HG03066 (cell line): ENCODE results near the gene PXN.
A peak's percentile ranks its signal among the peaks of the same experiment; 100 is the strongest.

Experiments used
- ATAC-seq: cut with Tn5 transposase; IDR thresholded peaks from one replicate; pipeline ENCODE4 v1.9.1; 2021; ENCODE audit warnings: low read depth; ENCODE audit not compliant: unreplicated experiment

PXN gene

DNA sequence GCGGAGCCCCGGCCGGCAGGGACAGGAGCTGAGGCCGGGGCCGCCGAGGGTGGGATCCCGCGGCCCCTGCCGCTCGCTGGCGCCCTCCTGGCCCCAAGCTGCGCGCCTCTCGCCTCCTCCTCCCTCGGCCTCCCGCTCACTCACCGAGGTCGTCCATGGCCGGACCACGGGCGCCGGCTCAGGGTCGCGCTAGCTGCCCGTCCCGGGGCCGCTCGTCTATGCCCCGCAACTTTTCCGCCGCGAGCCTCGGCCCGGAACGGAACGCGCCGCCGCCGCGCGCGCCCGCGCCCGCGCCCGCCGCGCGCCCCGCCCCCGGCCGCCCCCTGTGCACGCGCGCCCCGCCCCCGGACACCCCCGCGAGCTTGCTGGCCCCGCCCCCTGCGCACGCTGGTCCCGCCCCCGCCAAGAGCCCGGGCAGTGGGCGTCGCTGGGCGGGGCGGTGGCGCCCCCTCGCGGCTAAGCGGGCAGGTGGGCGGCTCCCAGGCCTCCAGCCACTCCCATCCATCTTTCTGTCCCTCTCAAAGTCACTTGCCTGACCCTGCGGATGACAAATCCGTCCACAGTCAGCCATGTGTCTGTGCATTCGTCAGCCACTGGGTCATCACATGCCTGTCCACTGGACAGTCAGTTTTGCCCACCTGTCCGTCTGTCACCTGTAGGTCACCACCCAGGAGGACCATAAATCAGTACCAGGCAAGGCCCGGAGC is at the start of gene PXN:
TSS of gene PXN (minus strand) at position 258 of the 707 bp plus-strand sequence. CDS start at position 157, 101 bp downstream.
- ATAC-seq, result peak; percentile 74

DNA sequence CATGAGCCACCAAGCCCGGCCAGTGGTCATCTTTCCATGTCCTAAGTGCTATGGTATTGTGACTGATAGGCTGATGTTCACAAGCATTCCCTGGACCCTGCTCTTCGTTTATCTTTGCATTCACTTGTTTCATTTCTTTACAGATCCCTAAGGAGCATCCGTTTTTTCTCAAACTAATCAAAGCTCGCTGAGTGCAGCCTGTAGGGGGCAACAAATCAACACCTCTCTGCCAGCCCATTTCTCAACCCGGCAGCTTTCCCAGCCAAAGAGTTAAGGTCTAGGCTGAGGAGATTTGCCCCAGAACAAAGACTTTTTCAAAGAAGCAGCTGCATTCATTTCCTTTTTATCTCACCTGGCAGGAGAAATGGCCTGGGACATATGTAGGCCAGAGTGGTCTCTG is 48.7 kb upstream of the PXN start:
- ATAC-seq, result no peak

DNA sequence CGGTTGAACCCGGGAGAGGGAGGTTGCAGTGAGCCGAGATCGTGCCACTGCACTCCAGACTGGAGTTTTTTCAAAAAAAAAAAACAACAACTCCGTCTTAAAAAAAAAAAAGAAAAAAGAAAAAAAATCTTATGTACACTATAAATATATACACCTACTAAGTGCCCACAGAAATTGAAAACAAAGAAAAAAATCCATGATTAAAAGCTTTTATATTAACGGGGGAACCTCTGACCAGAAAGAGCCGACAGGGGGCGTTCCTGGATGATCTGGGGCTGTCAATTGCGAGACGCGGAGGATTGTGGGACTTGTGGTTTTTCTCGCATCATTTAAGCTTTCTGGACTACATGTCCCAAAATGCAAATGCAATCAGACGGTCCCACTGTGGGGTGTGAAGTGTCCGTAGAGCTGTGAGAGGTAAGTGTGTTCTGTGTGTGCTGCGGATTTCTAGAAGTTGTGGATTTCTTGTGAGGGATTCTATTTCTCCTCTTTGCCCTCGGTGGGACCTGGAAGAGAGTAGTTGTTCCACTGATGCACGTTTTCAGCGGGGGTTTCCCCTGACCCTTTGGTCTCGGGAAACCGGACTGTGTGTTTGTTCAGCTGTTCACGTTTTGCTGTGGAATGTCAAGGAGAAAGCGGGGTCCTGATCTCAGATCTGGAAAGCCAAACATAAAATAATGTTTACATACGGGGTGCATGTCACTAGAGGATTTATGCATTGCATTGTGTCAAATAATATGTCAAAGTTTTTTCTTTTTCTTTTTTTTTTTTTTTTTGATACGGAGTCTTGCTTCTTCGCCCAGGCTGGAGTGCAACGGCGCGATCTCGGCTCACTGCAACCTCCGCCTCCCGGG is 36.7 kb upstream of the PXN start, which contains the start of gene SIRT4:
TSS of gene SIRT4 (plus strand) at position 360 of the 854 bp plus-strand sequence. CDS start 1,241 bp downstream, outside the sequence.
- ATAC-seq, result peak; percentile 97

DNA sequence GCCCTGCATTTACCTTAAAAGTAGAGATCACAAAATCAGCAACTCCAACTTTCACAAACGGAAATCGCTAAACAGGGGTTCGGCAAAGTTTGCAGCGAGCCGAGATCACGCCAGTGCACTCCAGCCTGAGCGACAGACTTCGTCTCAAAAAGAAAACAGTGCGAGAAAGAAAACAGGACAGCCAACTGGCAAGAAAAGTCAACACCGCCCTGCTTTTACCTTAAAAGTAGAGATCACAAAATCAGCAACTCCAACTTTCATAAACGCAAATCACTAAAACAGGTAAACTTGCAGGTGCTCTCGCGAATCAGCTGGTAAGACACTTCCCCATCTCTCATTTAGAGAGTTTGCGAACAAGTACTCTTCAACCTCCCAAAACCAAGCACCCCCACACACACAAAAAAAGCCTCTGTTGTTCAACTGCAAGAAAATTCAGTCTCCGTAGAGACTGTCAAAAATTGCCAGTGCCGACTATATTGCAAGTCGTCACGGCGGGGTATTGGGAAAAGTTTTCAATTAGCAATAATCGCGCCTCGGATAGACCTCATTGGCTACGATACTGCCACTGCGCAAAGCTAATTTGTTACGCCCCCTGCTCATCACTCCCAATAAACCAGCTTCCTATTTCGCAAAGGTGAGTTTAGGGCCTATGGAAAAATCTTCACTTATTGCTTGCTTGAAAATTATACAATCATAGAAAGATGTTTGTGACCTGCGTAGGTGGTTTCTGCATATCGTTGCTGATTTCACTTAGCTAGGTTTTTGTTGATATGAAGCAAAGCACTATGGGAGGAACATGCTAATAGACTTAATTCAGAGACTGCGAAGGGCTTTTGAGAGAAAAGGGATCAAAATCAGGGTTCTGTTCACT is 27.4 kb upstream of the PXN start, which contains the start of gene RNU4-1:
TSS of gene RNU4-1 (minus strand) at position 577 of the 871 bp plus-strand sequence.
- ATAC-seq, result peak; percentile 57

DNA sequence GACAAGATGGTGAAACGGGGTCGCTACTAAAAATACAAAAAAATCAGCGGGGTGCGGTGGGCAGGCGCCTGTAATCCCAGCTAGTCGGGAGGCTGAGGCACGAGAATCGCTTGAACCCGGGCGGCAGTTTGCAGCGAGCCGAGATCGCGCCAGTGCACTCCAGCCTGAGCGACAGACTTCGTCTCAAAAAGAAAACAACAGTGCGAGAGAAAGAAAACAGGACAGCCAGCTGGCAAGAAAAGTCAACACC is 26.8 kb upstream of the PXN start:
- ATAC-seq, result no peak

DNA sequence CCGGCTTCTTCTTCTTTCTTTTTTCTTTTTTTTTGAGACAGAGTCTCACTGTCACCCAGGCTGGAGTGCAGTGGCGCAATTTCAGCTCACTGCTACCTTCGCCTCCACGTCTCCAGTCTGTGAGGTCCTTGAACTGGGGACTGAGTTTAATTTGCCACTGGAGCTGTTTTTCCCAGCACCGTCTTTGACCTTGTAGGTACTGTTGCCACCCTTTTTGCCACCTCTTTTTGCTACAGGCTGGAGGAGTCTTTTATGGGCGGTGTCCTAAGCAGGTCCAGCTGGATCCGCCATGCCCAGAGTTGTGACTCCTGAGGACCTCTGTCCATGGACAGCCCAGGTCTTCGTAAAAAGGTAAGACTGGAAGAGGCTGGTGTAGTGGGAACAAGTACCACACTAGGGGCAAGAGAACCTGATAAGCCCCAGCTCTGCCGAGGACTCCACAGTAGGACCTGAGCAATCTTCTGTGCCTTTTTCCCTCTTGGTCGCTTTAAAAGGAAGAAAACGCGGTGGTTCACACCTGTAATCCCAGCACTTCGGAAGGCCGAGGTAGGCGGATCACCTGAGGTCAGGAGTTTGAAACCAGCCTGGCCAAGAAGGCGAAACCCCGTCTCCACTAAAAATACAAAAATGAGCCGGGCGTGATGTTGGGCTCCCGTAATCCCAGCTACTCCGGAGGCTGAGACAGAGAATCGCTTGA is 25.2 kb upstream of the PXN start:
- no peak for ATAC-seq

DNA sequence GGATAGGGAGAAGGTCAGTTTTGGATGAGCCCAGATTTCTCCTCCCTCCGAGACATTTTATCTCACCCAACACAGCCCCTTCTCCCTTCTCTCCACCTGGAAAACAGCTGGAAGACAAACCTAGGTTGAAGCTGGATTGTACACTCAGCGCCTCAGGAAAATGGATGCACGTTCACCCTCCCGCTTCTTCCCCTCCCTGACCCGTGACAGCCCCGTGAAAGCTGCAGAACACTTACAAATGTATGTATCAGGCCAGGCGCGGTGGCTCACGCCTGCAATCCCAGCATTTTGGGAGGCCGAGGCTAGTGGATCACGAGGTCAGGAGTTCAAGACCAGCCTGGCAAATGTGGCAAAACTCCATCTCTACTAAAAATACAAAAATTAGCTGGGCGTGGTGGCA is 22.0 kb upstream of the PXN start:
- no peak for ATAC-seq

DNA sequence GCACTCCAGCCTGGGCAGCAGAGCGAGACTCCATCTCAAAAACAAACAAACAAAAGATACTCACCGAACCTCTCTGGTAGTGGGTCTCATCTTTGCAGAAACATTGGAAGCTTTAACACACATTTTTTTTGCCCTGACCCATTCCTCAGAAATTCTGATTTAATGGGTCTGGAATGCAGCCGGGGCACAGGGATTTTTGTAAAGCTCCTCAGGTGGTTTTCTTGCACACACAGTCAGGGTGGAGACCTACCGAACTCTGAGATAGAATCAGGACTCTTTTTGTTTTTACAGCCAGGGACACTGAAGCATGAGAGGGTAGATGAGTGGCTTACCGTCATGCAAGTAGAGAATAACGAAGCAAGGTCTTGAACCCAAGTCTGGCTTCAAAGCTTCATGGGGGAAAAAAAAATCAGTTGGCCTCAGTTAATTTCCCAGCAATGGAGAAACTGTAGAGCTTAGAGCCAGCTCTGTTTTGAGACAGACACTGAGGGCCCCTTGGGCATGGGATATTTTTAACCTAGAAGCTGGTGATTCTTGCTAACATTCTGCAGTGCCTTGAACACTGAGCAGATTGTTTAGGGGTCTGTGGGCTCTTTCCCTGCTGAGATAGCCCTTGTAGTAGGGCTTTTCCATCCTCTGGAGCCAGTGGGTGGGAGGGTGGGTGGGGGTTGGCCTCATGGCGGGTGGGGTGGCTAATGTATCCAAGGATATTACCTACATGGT is 21.4 kb upstream of the PXN start:
- no peak for ATAC-seq

DNA sequence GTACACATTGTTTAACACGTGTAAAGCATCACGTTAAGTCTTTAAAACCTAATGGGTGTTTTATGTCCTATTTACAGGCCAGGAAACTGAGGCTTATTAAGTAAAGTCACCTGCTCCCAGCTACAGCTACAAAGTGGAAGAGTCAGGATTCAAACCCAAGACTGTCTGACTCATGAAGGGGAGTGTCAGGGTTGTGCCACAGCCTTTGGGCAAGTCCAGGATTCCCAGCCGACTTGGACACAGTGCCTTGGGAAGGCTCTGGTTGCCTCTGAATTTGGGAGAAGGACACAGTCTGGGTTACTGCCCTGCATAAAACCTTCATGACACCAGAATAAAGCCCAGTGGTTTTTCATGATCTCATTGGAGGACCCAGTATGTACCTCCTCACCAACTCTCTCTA is 18.9 kb upstream of the PXN start:
- ATAC-seq, result no peak

DNA sequence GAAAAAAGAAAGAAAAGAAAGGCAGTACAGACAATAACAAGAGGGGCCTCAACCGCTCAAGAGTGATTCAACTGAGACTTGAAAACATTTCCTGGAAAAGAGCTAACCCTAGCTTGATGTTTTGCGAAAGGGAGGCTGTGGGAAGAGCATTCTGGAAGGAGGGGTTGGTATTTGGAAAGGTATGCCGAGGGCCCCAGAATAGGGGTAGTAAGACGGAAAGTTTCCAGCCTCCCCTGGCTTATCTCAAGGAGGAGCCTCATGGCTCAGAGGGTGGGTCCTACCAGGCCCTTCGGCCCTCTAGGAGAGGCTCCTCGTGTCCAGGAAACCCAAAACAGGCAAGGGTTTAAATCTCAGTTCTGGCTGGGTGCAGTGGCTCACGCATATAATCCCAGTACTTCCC is 17.8 kb upstream of the PXN start:
- ATAC-seq, result no peak

DNA sequence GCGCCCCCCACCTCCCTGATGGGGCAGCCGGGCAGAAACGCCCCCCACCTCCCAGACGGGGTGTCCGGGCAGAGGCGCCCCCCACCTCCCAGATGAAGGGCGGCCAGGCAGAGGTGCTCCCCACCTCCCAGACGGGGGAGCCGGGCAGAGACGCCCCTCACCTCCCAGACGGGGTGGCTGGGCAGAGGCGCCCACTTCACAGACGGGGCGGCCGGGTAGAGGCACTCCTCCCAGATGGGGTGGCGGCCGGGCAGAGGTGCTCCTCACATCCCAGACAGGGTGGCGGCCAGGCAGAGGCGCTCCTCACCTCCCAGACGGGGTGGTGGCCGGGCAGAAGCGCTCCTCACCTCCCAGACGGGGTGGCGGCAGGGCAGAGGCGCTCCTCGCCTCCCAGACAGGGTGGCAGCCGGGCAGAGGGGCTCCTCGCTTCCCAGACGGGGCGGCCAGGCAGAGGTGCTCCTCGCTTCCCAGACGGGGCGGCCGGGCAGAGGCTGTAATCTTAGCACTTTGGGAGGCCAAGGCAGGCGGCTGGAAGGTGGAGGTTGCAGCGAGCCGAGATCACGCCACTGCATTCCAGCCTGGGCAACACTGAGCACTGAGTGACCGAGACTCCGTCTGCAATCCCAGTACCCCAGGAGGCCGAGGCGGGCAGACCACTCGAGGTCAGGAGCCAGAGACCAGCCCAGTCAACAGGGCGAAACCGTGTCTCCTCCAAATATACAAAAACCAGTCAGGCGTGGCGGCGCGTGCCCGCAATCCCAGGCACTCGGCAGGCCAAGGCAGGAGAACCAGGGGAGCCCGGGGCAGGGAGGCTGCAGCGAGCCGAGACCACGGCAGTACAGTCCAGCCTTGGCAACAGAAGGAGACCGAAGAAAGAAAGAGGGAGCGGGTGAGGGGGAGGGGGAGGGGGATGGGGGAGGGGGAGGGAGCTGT is 12.9 kb upstream of the PXN start:
- no peak for ATAC-seq

DNA sequence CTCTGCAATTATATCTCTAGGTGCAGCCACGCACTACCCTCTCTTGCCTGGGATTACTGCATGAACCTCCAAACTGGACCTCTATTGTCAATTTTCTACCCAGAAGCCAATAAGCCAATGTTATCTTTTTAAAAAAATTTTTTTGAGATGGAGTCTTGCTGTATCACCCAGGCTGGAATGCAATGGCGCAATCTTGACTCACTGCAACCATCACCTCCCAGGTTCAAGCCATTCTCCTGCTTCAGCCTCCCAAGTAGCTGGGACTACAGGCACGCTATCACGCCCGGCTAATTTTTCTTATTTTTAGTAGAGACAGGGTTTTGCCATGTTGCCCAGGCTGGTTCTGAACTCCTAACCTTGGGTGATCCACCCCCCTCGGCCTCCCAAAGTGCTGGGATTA is 11.2 kb upstream of the PXN start:
- ATAC-seq, result no peak

DNA sequence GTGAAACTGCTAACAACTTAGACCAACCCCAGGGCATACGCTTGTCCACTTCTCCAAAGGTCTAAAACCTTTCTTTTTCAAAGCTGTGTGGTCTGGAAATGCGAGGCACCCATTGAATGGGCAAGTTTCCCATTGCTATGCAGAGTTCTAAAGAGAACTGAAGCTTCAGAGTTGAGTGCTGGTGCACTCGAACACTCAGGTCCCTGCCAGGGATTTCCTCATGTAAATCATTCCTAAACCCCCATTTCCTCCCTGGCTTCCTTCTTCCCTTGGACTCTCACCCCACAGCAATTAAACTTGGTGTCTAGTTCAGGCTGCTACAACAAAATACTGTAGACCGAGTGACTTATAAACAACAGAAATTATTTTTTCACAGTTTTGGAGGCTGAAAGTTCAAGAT is 2.2 kb upstream of the PXN start:
- no peak for ATAC-seq

DNA sequence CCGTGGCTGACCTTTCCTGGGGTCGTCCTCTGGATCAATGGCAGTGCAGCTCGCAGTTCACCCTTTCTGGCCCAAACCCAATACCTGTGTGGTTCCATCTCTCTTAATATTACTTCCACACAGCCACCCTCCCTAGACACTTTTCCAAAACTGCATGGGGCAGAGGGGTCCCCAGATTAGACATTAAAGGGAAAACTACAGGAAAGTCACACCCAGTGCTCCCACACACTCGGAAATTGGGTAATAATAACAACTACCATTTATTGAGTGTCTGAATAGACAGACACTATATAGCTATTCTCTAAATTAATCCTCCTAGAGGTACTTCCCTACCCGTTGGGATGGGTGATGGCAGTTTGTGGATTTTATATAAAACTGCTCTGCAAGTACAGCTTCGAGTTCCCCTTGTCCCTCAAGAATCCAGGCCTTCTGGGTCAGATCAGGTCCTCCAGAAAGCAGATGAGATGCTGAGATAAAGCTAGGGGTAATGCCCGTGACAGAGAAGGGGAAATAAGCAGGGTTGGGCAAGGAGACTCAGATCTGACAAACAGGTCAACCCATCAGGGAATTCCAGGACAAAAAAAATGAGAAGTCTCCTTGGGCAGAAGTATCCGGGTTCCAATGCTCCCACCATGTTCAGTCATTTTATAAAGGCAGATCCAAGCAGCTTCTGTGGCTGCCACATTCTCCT is 795 bp upstream of the PXN start:
- no peak for ATAC-seq

DNA sequence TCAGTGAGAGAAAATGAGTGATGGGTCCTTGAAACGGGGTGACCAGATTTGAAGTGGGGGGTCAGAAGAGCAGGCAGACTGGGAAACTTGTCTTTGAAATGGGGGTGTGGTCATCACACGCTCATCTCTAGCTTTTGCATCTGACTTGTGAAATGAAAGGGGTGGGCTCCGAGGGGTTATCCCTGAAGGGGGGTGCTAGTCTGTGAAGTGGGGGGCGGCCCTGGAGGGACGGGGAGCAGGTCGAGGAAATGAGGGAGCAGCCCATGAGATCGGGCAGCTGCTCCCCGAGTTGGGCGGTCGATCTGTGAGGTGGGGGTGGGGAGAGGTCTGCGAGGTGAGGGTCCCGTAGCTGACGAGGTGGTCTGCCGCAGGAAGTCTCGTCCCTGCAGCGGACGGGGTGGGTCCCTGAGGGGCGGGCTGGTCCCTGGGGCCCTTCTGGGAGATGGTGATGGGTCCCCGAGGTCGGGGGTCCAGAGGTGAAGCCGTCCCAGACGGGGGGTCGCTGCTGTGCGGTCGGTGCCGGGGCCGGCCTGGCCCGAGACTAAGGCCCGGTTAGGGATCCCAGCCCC is 542 bp downstream of the PXN start:
- ATAC-seq, result no peak

DNA sequence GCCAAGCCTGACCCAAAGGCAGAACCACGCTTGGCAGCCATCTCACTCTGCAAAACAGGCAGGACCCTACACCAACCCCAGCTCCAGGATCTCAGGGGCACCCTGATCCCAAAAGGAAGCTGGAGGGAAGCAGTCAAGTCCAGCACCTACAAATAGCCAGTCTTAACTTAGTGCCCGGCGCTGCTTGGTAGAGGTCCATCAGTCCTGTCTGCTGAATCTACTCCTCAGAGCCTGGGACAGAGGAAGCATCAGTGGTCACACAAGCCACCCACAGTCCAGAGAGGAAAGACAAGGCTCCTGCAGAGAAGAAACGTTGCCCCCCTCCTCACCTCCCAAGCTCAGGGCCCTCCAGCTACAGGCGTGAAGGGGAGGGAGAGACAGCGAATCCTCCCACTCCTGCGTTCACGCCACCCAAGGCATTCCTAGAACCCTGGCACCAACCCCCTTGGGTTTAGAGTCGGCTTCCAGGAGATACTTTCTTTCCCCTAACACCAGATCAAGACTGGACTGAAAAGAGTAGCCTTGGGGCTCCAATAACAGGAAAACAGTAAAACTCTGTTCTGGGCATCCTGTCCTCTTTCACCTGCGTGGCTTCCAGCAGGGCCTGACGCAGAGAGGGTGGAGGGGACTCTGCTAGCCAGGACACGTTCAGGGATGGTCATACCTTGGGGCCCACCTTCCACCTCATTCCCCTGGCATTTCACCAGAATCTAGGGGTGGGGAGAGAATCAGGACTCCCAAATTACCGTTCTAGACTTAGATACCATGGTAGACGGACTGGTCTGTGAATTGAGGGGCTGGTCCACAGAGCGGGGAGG is 1.2 kb downstream of the PXN start:
- ATAC-seq, result no peak

DNA sequence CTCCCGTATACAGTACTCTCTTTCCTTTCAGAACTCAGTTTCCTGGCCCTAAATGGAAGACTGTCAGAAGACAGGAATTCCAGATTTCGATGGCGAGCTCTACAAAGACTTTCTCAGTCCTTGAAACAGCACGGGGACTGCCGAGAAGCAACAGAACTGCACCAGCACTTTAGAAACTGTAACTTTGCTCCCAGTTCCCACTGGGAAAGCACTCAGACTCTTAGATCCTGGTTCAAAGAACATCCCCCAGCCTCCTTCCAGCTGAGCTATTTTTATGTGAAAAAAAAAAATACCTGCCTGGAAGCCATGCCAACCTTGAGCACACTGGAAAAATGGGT is 1.8 kb downstream of the PXN start:
- no peak for ATAC-seq
